CD1c-positive myeloid dendritic cell (primary cell): ENCODE measurements around the gene PNMA8B.
"Not testable (repeated sequence)": the region's sequence is repeated elsewhere in the genome, so short reads cannot be mapped to it uniquely, and the experiment has no call there.

Source experiments
- DNase-seq: peaks from one replicate; pipeline ENCODE4 v3.0.0-alpha.2; 2016; ENCODE audit errors: extremely low spot score

Gene PNMA8B

DNA sequence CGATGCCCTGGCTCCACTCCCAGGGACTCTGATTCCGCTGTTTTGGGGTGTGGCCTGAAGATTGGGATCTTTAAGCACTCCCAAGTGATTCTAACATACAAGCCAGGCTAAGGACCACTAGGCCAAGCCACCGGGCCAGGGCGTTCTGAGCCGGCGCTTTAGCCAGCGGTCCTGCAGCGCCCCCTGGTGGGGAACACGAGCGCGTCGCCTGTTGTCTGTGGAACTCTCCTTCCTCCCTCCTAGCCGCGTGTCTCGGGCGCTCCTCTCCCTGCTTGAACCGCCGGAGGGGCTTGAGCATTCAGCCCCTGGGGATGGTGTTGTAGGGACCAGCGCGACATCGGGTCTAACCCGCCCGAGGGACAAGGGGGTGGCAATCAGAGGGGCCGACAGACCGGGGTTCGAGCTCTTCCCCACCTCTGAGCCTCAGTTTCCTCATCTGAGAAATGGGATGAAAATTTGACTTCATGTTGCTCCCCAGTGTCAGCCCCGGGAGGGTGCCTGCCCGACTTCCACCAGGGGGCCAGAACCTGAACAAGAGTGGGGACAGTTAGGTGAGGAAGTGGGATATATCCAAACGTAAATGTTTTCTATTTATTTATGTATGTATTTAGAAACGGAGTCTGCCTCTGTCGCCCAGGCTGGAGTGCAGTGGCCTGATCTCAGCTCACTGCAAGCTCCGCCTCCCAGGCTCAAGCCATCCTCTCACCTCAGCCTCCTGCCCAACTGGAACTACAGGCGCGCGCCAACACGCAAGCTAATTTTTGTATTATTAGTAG, 18.0 kb upstream of the PNMA8B start:
- peak; percentile 85 for DNase-seq

DNA sequence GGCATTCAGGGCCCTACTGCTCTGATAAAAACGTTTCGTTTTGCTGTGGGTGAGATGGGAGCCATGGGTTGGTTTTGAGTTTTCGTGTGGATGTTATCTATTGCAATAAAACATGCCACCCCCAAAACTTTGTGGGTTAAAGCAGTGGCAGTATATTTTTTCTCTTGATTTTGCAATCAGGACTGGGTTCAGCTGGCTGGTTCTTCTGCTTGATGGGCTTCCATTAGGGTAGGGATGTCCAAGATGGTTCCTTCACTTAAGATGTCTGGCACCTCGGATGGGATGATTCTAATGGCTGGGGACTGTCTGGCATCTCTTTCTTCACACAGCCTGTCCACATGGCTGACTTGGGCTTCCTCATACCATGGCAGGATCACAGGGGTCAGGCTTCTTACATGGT, 15.6 kb upstream of the PNMA8B start:
- DNase-seq, result no peak

DNA sequence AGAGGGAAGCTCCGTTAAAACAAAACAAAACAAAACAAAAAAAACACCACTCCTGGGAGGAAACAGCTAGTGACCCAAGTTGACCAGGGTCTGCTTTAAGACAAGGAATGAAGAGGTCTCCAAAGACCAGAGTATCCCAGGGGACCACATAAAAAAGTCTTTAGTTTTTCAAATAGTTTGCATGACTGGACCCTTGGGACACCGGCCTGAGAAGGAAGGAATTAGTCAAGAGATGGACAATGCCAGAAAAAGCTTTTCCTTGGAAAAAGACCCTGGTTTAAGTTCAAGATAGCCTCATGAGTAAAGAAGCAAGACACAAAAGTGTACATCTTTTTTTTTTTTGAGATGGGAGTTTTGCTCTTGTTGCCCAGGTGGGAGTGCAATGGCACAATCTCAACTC, 12.5 kb upstream of the PNMA8B start:
- no peak for DNase-seq

DNA sequence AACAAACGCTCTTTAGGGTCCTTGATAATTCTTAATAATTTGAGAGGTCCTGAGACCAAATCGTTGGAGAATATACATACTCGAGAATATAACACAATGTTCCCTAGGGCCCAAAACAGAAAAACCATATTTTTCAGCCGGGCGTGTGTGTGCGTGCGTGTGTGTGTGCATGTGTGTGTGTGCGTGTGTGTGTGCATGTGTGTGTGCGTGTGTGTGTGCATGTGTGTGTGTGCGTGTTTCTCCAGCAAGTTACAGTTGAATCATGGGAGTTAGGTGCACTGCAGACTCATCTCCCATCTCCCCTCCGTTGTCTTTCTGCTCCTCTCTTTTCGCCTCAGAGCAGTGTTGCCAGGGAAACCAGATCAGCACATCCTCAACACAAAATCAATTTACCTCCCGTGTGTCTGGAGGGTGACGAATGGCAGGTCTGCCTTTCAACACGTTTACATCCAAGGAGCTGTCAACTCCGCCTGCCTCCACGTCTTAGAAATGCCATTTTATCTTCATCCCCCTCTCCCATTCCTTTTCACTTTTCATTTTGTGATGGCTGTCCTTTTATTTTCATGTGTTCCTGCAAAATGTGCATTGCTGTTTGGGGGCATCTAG, 8.3 kb upstream of the PNMA8B start:
- DNase-seq, result no peak

DNA sequence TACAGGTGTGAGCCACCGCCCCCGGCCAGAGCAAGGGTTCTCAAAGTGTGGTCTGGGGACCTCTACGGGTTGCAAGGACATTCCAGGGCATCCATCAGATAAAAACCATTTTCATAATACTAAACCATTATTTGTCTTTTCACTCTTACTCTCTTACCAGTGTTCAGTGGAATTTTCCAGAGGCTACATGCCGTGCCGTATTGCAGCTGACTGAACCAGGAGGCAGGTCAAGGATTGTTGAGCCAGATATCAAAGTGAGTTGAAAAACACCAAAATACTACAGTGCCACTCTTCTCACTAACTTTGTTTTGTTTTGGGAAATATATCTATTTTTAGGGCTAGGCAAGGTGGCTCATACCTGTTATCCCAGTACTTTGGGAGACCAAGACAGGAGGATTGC, 7.2 kb upstream of the PNMA8B start:
- DNase-seq, result no peak

DNA sequence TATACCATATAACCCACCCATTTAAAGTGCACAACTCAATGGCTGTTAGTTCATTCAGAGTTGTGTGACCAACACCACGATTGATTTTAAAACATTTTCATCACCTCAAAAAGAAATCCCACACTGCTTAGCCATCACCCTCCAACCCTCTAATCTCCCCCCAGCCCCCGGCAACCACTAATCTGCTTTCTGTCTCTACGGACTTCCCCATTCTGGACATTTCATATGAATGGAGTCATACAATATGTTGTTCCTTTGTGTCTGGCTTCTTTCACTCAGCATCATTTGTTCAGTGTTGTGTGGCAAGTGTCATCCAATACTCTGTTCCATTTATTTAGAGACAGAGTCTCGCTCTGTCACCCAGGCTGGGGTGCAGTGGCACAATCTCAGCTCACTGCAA, 4.0 kb upstream of the PNMA8B start:
- no peak for DNase-seq

DNA sequence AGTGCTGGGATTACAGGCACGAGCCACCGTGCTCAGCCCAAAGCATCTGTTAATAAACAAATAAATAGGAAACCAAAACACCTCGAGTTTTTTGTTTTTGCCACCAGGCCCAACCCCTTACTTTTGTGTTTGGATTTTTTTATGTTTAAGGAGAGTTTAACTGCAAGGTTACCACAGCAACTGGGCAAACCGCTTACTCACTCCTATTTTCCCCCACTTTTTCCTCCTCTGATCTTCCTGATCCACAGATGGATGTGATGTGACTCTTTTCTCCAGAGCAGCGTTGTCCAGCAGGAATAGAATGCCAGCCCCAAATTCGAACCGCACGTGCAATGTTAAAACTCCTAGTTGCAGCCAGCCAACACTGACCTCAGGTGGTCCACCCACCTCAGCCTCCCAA, 2.1 kb upstream of the PNMA8B start:
- DNase-seq, result no peak

DNA sequence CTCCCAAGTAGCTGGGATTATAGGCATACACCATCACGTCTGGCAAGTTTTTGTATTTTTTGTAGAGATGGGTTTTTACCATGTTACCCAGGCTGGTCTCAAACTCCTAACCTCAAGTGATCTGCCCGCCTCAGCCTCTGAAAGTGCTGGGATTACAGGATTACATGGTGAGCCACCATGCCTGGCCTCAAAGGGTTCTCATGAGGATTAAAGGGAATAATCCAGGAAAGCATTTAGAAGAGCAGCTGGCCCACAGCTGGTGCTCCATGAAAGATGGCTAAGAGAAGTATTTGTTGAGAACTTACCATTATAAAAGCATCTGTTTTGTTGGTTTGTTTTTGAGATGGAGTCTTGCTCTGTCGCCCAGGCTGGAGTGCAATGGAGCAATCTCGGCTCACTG, 1.2 kb upstream of the PNMA8B start:
- not testable (repeated sequence) for DNase-seq

DNA sequence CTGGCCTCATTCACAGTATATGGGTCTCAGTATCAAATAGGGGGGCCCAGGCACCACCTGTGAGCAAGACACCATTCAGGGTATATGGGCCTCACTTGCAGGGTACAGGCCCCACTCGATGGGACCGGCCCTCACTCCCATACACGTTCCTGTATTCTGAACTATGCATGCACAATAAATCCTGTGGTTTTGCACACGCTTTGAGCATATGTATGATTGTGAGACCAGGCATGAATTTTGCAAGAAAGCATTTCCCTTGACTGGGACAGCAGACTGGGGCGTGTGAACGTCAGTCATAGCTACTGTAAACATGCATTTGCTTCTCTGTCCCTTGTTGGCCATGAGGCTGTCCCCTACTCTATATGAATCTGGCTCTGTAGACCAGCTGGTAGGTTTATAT, 637 bp upstream of the PNMA8B start:
- DNase-seq, result no peak

DNA sequence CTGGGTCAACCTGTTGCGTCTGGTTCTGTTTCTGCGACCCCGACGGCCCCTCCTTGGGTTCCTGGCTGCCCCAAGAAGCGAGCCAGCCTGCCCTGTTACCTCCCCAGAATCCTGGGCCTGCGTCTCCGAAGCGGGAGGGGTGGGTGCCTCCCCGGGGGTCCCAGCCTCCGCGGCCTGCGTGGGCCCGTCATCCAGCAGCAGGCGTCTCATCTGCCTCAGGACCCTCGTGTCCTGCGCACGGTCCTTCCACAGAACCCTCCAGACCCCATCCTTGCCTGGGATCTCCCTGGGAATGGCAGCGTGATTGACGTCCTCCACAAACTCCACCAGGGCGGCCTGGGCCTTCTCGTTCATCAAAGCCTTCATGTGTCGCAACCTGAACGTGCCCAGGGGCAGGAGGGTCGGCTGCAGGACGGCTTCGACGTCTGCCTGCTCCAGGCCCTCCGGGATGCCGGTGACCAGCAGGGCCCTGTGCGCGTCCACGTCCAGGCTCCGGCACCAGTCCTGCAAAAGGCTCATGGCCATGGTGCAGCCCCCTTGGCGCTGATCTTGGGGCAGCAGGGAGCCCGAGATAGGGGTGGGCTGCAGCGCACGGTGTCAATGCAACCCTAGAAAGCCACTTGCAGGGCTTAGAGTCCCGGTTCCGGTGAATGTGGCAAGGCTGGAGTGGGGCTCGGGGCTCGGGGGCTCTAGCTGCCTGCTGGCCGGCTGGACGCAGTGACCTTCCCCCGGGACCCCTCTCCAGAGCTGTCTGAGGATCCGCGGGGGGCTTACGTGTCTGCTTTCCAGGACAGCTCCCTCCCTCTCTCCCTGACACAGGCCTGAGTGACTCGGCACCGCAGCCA, 504 bp downstream of the PNMA8B start:
- DNase-seq, result no peak

DNA sequence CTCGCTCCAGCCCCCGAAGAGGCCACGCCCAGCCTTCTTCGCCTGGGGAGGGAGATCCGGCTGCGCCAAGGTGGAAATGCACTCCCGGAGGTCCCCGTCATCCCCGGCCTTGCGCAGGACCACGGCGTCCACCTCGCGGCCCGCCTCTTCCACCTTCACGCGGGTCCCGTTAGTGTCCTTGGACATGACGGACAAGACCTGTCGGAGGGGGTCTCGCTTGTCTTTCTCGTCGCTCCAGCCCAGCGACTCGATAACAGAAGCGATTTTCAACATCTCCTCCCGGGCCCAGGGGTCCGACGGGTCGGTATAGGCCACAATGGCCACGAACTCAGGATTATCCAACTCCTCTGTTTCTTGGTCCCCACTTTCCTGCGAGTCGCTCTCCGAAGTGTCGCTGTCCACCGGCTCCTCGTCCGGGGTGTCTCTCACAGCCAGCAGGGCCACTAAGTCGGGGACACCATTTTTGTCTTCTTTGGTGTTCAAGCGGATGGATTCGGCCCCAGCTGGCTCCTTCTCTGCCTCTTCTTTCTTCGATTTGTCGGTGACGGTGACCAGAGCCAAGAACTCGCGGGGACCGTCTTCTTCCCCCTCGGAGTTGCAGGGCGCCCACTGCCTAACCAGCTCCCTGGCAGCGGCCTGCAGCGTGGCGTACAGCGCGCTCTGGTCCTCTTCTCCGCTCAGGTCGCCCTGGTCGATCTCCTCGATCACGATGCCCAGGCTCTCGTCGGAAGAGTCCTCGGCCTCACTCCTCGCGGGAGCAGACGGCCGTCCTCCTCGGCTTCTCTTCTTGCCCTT, 1.3 kb downstream of the PNMA8B start:
- DNase-seq, result no peak

DNA sequence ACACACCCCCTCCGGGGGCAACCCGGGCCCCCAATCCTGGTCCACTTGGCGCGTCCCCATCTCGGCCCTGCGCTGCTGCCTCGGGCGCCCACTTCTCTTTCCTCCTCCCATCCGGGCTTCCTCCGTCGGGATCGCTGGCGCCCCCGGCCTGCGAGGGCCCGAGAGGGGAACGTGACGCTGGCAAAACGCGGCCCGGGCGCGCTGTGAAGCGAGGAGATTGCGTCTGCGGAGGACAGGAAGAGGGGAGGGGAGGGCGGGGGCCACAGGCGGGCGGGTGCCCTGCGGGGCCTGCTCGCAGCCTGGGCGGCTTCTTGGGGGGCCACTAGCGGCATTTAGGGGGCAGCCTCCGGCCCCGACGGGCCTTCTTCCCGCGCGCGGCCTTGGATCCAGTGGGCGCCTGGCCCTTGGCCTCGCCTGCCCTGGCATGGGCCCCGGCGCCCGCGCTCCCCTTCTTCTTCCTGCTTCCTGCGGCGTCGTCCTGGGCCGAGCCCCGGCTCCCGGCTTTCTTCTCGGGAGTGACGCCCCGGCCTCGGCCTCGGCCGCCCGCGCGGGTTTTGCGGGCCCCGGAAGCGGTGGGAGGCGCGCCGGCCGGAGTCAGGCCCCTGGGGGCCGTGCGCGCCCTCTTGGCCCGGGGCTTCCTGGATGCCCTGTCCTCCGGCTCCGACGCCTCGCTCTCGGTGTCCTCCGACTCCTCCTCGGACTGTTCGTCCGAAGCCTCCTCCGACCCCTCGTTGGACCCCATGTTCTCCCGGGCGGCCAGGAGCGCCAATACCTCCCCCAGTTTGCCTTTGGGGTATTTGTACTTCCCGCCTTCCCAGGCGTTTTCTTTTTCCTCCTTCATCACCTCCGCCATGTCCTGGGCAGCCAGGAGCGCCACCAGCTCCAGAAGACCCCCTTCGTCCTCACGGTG, 2.2 kb downstream of the PNMA8B start:
- peak; percentile 9 for DNase-seq

DNA sequence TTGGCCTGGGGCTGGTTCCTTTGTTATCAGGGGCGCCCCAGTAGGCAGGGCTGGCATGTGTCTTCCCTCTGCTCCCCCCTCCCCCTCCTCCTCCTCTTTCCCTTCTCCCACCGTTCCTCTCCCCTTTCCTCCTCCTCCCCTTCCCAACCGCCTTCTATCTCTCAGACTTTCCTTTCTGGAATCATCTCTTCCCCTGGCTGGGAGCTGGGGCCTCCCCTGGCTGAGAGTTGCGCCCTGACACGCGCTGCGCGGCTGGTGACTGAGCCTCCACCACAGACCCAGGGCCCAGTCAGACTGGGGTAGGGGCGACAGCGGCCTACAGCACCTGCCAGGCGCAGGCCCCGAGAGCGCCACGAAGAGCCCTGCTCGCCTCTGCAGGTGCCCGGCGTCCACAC, 2.8 kb downstream of the PNMA8B start:
- no peak for DNase-seq

DNA sequence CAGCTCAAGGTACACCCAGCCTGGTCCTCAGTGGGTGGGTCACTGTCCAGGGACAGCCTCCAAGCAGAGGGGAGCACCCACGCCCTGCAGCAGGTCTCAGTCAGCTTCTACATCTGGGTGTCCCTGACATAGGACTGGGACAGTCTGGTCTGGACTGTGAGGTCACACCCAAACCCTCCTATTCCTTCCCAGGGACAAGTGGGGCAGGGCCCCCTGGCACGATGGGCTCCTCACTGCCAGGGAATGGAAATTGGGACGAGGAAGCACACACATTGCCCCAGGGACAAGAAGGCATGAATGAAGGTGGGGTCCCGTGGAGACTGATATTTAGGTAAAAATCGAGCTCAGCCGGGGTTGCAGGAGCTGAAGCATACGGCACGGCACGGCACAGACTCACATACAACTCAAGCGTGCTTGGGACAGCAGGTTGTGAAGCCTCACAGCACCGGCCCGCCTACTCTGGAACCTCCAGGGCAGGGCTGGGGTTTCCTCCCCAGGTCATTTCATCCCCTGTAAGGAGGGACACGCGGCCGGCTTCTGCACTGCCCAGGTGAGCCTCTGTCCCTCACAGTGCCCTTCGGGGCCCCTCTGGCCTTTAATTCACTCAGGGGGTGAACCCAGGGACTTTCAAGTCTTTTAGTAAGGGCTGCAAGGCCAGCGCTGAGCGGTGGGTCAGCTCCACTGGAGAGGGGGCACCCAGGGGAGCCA, 3.5 kb downstream of the PNMA8B start:
- no peak for DNase-seq

DNA sequence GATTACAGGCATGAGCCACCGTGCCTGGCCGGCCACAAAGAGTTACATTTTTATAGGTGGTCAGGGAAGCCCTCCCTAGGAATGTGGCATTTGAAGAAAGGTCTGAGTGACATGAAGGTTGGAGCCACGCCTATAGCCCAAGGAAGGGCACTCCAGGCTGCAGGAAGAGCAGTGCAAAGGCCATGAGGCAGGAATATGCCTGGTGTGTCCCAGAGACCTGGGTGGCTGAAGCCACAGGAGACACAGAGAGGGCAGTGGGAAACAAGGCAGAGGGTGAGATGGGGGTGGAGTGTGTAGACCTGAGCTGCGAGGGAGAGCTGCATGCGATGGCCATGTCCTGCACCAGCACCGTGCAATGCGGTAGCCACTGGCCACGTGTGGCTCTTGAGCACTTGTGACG, 4.9 kb downstream of the PNMA8B start:
- DNase-seq, result no peak

DNA sequence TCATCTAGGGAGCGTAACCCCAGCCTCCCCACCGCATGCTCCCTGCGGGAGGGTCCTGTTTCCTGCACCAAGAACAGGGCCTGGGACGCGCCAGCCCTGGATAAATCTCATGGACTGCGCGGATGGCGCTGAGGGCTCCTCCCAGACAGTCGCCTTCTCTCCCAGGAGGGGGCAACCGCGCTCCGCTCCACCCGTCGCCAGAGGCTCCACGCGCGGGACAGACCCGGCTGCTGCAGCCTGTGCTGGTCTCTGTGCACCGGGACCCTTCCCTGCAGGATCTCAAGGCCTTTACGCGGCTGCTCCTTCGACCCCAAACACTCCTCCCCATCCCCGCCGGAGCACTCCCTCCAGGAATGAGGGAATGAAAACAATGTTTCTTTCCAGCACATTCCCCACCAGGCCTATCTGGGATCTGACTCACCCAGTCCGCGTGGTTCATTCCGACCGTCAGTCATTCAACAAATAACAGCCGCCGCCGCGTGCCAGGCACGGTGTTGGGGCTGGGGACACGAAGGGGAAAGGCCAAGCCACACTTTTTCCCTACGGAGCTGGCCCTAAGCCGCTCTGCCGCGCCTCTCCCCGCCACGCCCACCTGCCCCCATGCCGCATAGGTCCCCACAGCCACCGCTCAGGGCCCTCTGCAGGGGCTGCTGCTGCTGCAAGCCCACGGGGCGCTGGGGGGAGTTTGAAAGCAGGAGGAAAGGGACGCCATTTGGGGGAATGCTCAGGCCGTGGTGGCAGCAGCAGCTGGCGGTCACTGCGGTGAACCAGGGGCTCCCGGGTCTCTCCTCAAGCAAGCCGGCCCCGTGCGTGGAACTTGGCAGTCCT, 6.0 kb downstream of the PNMA8B start:
- peak; percentile 21 for DNase-seq

DNA sequence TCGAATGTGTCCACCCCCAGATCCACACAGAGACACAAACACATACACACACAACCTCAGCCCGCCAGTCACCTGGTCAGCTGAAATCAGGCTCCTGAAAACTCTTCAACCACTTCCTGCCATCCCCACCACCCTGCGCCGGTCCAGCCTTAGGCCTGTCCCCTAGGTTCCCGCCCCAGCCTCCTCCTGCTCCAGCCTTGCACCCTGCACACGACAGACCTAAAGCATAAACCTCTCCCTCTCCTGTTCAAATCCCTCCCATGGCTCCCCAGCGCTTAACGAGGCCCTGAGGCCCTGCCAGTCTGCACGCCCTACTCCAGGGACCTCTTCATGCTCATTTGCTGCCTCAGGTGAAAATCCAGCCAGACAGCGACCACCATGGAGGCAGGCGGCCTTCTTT, 7.1 kb downstream of the PNMA8B start:
- no peak for DNase-seq

DNA sequence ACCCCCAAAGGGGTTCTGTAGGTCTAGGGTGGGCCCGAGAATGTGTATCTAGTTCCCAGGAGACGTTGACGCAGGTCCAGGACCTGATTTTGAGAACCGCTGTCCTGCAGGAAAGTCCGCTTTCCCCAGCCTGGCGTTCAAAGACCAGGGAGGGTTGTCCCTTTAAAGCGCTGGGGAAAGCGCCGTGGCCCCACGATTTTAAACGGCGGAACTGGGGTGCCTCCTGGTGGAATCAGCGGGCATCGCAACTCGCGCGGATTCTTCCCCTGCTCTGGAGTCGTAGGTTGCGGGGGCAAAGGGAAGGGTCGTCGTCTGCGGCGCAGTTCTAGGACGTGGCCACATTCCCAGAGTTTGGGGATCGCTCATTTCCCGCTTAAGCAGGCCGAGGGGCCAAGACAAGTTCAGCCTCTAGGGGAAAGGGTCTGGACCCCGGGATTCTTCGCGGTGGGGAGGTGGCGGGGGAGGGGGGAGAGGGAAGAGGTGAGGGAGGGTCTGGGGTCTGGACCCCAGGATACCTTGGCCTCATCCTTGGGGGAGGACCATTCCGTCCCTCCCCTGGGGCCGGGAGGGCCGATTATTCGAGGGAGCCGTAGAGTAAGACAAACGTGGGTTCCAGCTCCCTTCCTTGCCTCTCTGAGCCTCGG, 7.7 kb downstream of the PNMA8B start:
- DNase-seq, result peak; percentile 80
